Measurements from ENCODE around the gene EDN2. TPM values are rescaled to one million over a fixed set of nuclear protein-coding genes. Genes with fewer than 3 reads are reported as not detected.

The EDN2 gene
- total RNA-seq, 4 donors from 2014 or later: 2.3 to 10.2 (median 8.3) TPM

GRCh38 chr1:41462680-41463004 lies 21.8 kb downstream of the EDN2 start:
- TF ChIP-seq POLR2A (IDR thresholded peaks at IDR 0.05) (no peak), CTCF (IDR thresholded peaks at IDR 0.05) (no peak), POLR2AphosphoS5 (IDR thresholded peaks at IDR 0.05) (no peak), EP300 (IDR thresholded peaks at IDR 0.05) (no peak)
- no peaks in the 10 kb centered on the region for H3K36me3 ChIP-seq
- H3K4me3 ChIP-seq: no peak overlapping the region
- no peaks in the 10 kb centered on the region for H3K27me3 ChIP-seq
- H3K27ac ChIP-seq: no peak overlapping the region
- H3K4me1 ChIP-seq: peaks cover 18% of the 10 kb centered on the region
- 96% methylated on average over 2 of the region's 2 CpGs for WGBS
- H3K9me3 ChIP-seq: no peaks in the 10 kb centered on the region
- DNase-seq (ENCODE audit: low spot score in 2 of 2): peak in 1 of 2 donors; percentile 9

GRCh38 chr1:41461790-41462679 lies 22.4 kb downstream of the EDN2 start:
- peak in 1 of 2 donors; percentile 14 for DNase-seq (ENCODE audit: low spot score in 2 of 2)
- Histone ChIP-seq H3K27ac (no peak overlapping the region), H3K9me3 (no peaks in the 10 kb centered on the region), H3K4me1 (peaks cover 12% of the 10 kb centered on the region), H3K36me3 (no peaks in the 10 kb centered on the region), H3K4me3 (no peak overlapping the region), H3K27me3 (no peaks in the 10 kb centered on the region)
- WGBS: 81% methylated on average over 4 of the region's 4 CpGs
- TF ChIP-seq CTCF (IDR thresholded peaks at IDR 0.05): no peak
- TF ChIP-seq POLR2AphosphoS5 (IDR thresholded peaks at IDR 0.05): no peak
- no peak for TF ChIP-seq EP300 (IDR thresholded peaks at IDR 0.05)
- TF ChIP-seq POLR2A (IDR thresholded peaks at IDR 0.05): no peak

- no peak for TF ChIP-seq CTCF (IDR thresholded peaks at IDR 0.05)
- no peak for TF ChIP-seq EP300 (IDR thresholded peaks at IDR 0.05)
- TF ChIP-seq POLR2AphosphoS5 (IDR thresholded peaks at IDR 0.05): no peak
- TF ChIP-seq POLR2A (IDR thresholded peaks at IDR 0.05): no peak
- Histone ChIP-seq H3K4me1 (peaks cover 27% of the 10 kb centered on the region), H3K27me3 (no peaks in the 10 kb centered on the region), H3K36me3 (no peaks in the 10 kb centered on the region), H3K4me3 (no peak overlapping the region), H3K27ac (no peak overlapping the region), H3K9me3 (no peaks in the 10 kb centered on the region)
- whole genome bisulfite sequencing: 96% methylated on average over 4 of the region's 10 CpGs
- peak in 1 of 2 donors; percentile 36 for DNase-seq (ENCODE audit: low spot score in 2 of 2)
These were observed 27.5 kb downstream of the EDN2 start for GRCh38 chr1:41456847-41457540.

- no peak overlapping the region for H3K4me3 ChIP-seq
- peak in 1 of 2 donors; percentile 61 for DNase-seq (ENCODE audit: low spot score in 2 of 2)
- H3K9me3 ChIP-seq: no peaks in the 10 kb centered on the region
- H3K27me3 ChIP-seq: no peaks in the 10 kb centered on the region
- TF ChIP-seq POLR2AphosphoS5 (IDR thresholded peaks at IDR 0.05) (no peak), EP300 (IDR thresholded peaks at IDR 0.05) (no peak), CTCF (IDR thresholded peaks at IDR 0.05) (no peak), POLR2A (IDR thresholded peaks at IDR 0.05) (no peak)
- no peaks in the 10 kb centered on the region for H3K36me3 ChIP-seq
- H3K27ac ChIP-seq: no peak overlapping the region
- H3K4me1 ChIP-seq: peaks cover 34% of the 10 kb centered on the region
- WGBS: 59% methylated on average over 7 of the region's 8 CpGs
These were observed 28.8 kb downstream of the EDN2 start for GRCh38 chr1:41455479-41456332.

Measured in suprapubic skin (tissue), 4 donors.